Skin epidermis (tissue), 12 donors: ENCODE measurements around the gene FOCAD.

Experiments
- H3K27ac ChIP-seq, 21 experiments: fragments of 200-600 bp; sonication (generic) in 11 of 21; one replicate each; pipeline ENCODE4 v1.5.0; 2020; ENCODE audit warnings: mild to moderate bottlenecking in 3 of 21, inconsistent platforms in 2 of 21, moderate library complexity in 2 of 21
- H3K4me3 ChIP-seq, 7 experiments: fragments of 200-600 bp; sonication (generic) in 2 of 7; one replicate each; pipeline ENCODE4 v1.5.0; 2020; ENCODE audit warnings: inconsistent platforms in 2 of 7, mild to moderate bottlenecking in 2 of 7, moderate library complexity in 1 of 7

Gene FOCAD

GRCh38 chr9:21031808-21032183 is 347.7 kb downstream of the FOCAD start:
- H3K27ac ChIP-seq: peak overlapping the region in 20 of 21 experiments; percentile 47 to 91 (median 80)

GRCh38 chr9:21037278-21037677 is 353.2 kb downstream of the FOCAD start:
- Histone ChIP-seq H3K27ac (no peak overlapping the region), H3K4me3 (no peak overlapping the region)

More at GRCh38 chr9:21031808-21032183, 347.7 kb downstream of the FOCAD start:
- H3K4me3 ChIP-seq: peak overlapping the region; percentile 47 to 67 (median 60)

- H3K4me3 ChIP-seq: no peak overlapping the region
- no peak overlapping the region for H3K27ac ChIP-seq
These were observed 355.2 kb downstream of the FOCAD start for GRCh38 chr9:21039302-21039701.

- no peak overlapping the region for H3K27ac ChIP-seq
- H3K4me3 ChIP-seq: no peak overlapping the region
These were observed 358.4 kb downstream of the FOCAD start for GRCh38 chr9:21042466-21042865.

- H3K4me3 ChIP-seq: no peak overlapping the region
- H3K27ac ChIP-seq: no peak overlapping the region
These were observed 359.8 kb downstream of the FOCAD start for GRCh38 chr9:21043841-21044240.
